K562 (cell line): Measurements from ENCODE around the gene LTA. TPM values are rescaled to one million over a fixed set of nuclear protein-coding genes. Genes with fewer than 3 reads are reported as not detected.

Source experiments
- ATAC-seq: fragments of 200-7000 bp; cut with Tn5 transposase; 3 replicates; pipeline ENCODE4 v1.9.1; 2020; ENCODE audit warnings: moderate library complexity
- BruUV-seq: library from RNA; stranded (reverse); fragments of 400-500 nt; replicated peaks from 2 replicates; lab custom pipeline; 2021; lab: Mats Ljungman, UMichigan
- CTCF ChIA-PET: fragments of 300-600 bp; formaldehyde crosslinking; extraction: SDS; loops from one replicate; lab custom pipeline; 2021; ENCODE audit warnings: low intra/inter-chr PET ratio; lab: Yijun Ruan, JAX
- POLR2A ChIA-PET: fragments of 300-600, 350-650 bp; sonication (Branson Sonifier 250); formaldehyde crosslinking; extraction: SDS; loops from one replicate; lab custom pipeline; 2021; ENCODE audit warnings: antibody characterized with exemption, inconsistent platforms; lab: Yijun Ruan, JAX
- DNase-seq, 4 experiments: peaks; one replicate each; pipeline versions ENCODE4 v3.0.0 to v3.0.0-alpha.2; 2011 to 2018; ENCODE audit warnings: low spot score in 3 of 4, mixed read lengths in 3 of 4; ENCODE audit errors: extremely low read depth in 1 of 4
- FAIRE-seq: peaks from 2 replicates; lab custom pipeline; 2011; peaks lifted over from hg19 to GRCh38; lab: Jason Lieb, UNC
- H2AFZ ChIP-seq: 2 replicates; pipeline ENCODE4 v1.6.0; 2011; ENCODE audit warnings: low read depth, low read length, control low read depth, inconsistent platforms
- H3K27ac ChIP-seq: fragments of 200-600 bp; 3 replicates; pipeline ENCODE4 v1.8.0; 2011; ENCODE audit warnings: low read depth, mild to moderate bottlenecking, control low read depth, inconsistent platforms, low read length, moderate library complexity, mixed read lengths; ENCODE audit errors: extremely low read depth
- H3K27me3 ChIP-seq, 2 experiments: fragments of 300-600 bp in 1 of 2; 2 replicates in 1 of 2; 3 replicates in 1 of 2; pipeline versions ENCODE4 v1.6.0 to v1.8.0; 2011; ENCODE audit warnings: inconsistent platforms in 2 of 2, low read length in 2 of 2, mild to moderate bottlenecking in 1 of 2, mixed read lengths in 1 of 2, moderate library complexity in 1 of 2; ENCODE audit not compliant: control insufficient read depth in 2 of 2, insufficient read depth in 2 of 2
- H3K36me3 ChIP-seq: fragments of 300-600 bp; 3 replicates; pipeline ENCODE4 v1.8.0; 2011; ENCODE audit warnings: mild to moderate bottlenecking, low read length, inconsistent platforms; ENCODE audit not compliant: control insufficient read depth, insufficient read depth
- H3K4me1 ChIP-seq, 2 experiments: fragments of 200-600 bp in 1 of 2; replicated peaks in 1 of 2; 2 replicates in 1 of 2; 3 replicates in 1 of 2; pipeline versions ENCODE4 v1.5.1 to v1.8.0; 2011; ENCODE audit warnings: inconsistent platforms in 2 of 2, low read length in 2 of 2, mild to moderate bottlenecking in 1 of 2, mixed read lengths in 1 of 2, moderate library complexity in 1 of 2; ENCODE audit not compliant: control insufficient read depth in 2 of 2, insufficient read depth in 2 of 2
- H3K4me2 ChIP-seq: 2 replicates; pipeline ENCODE4 v1.6.1; 2011; ENCODE audit warnings: low read length, control low read depth, inconsistent platforms, mixed read lengths; ENCODE audit not compliant: insufficient read depth
- H3K4me3 ChIP-seq: fragments of 200-600 bp; sonication (generic), shearing (Covaris generic); 2 replicates; pipeline ENCODE4 v1.5.1; 2016; ENCODE audit warnings: control low read depth, inconsistent platforms
- H3K79me2 ChIP-seq: fragments of 200-600 bp; 3 replicates; pipeline ENCODE4 v1.8.0; 2011; ENCODE audit warnings: low read length, inconsistent platforms; ENCODE audit not compliant: control insufficient read depth, insufficient read depth
- H3K9ac ChIP-seq, 2 experiments: 2 replicates each; pipeline versions ENCODE4 v1.6.0 to v1.6.1; 2011; ENCODE audit warnings: low read depth in 2 of 2, low read length in 2 of 2, control low read depth in 1 of 2, inconsistent platforms in 1 of 2, mild to moderate bottlenecking in 1 of 2, mixed read lengths in 1 of 2; ENCODE audit not compliant: insufficient read depth in 1 of 2
- H3K9me1 ChIP-seq: one replicate; pipeline ENCODE4 v1.6.0; 2011; ENCODE audit warnings: inconsistent platforms, mild to moderate bottlenecking, low read length, moderate library complexity; ENCODE audit not compliant: control insufficient read depth, insufficient read depth
- H3K9me3 ChIP-seq: replicated peaks from 2 replicates; pipeline ENCODE4 v1.5.1; 2011; ENCODE audit warnings: low read depth, low read length, inconsistent platforms; ENCODE audit not compliant: control insufficient read depth, insufficient read depth
- H4K20me1 ChIP-seq: replicated peaks from 2 replicates; pipeline ENCODE4 v1.6.1; 2011; ENCODE audit warnings: low read length, inconsistent platforms, mixed read lengths; ENCODE audit not compliant: control insufficient read depth, insufficient read depth
- ATF6 ChIP-seq: sonication (generic); formaldehyde crosslinking; IDR thresholded peaks from 2 replicates; pipeline ENCODE4 v1.4.0; 2020; ENCODE audit warnings: mild to moderate bottlenecking, missing genetic modification reagents
- BCLAF1 ChIP-seq, 2 experiments: fragments of 450-650 bp in 1 of 2; IDR thresholded peaks; 2 replicates each; pipeline ENCODE4 v1.6.1; 2011 to 2017; ENCODE audit warnings: low read depth in 2 of 2, antibody characterized with exemption in 1 of 2, borderline replicate concordance in 1 of 2, low read length in 1 of 2, mild to moderate bottlenecking in 1 of 2, mixed read lengths in 1 of 2; ENCODE audit not compliant: control insufficient read depth in 1 of 2
- ESRRA ChIP-seq: fragments of 450-650 bp; IDR thresholded peaks from 2 replicates; pipeline ENCODE4 v1.6.1; 2014; ENCODE audit warnings: low read depth, mild to moderate bottlenecking, moderate library complexity, borderline replicate concordance
- LARP7 ChIP-seq: fragments of 450-650 bp; IDR thresholded peaks from 2 replicates; pipeline ENCODE4 v1.6.1; 2016
- POLR2A ChIP-seq: fragments of 450-650 bp; conservative IDR thresholded peaks from 2 replicates; pipeline ENCODE4 v1.6.1; 2016
- POLR2B ChIP-seq: fragments of 450-650 bp; IDR thresholded peaks from 2 replicates; pipeline ENCODE4 v1.6.1; 2018; ENCODE audit warnings: low read depth; ENCODE audit not compliant: partially characterized antibody
- SUPT5H ChIP-seq: fragments of 450-650 bp; IDR thresholded peaks from 2 replicates; pipeline ENCODE4 v1.6.1; 2016
- VEZF1 ChIP-seq: fragments of 200-800 bp; sonication (Bioruptor generic); IDR thresholded peaks from 2 replicates; pipeline ENCODE4 v1.6.1; 2017; ENCODE audit warnings: missing genetic modification characterization, missing compliant biosample characterization
- ZNF197 ChIP-seq: fragments of 200-800 bp; sonication (Bioruptor generic); IDR thresholded peaks from 2 replicates; pipeline ENCODE4 v1.6.1; 2016; ENCODE audit warnings: low read depth, missing genetic modification characterization, missing compliant biosample characterization
- WGBS: fragments of 100-300 bp; shearing (Covaris generic); methylation state at CpG from one replicate; pipeline ENCODE4 v1.1.6; 2016; ENCODE audit warnings: low coverage, mixed read lengths; ENCODE audit not compliant: insufficient coverage; ENCODE audit errors: missing lambda C conversion rate; 5-methylcytosine and 5-hydroxymethylcytosine counted together
- in situ Hi-C: fragments of 300-500 bp; cut with MboI; formaldehyde crosslinking; loops from 4 replicates; pipeline ENCODE4 v1.15.0; 2018; ENCODE audit warnings: inconsistent platforms, mixed read lengths
- intact Hi-C: fragments of 100-400 bp; cut with micrococcal nuclease; formaldehyde crosslinking; loops from 2 replicates; pipeline ENCODE4 v1.14.2; 2022
- polyA plus RNA-seq, 8 experiments: library from polyadenylated mRNA; depleted of rRNA in 4 of 8; stranded (reverse) in 5 of 8; unstranded in 3 of 8; fragments of >200 nt; fragmentation: Nextera tagmentation in 2 of 8; fragmentation: Illumina TruSeq in 1 of 8; extraction: Ambion mirVana in 2 of 8; extraction: Trizol in 1 of 8; gene quantifications; 2 replicates each; pipeline versions ENCODE4 v1.2.1 to v1.2.3, GENCODE V29; 2011 to 2014; ENCODE audit warnings: inconsistent platforms in 1 of 8, missing spikeins in 1 of 8
- total RNA-seq, 7 experiments: library from RNA; depleted of rRNA in 6 of 7; stranded (reverse); fragments of >200 nt in 6 of 7; fragmentation: Illumina TruSeq in 2 of 7; extraction: Trizol in 2 of 7; gene quantifications; 2 replicates each; pipeline versions ENCODE4 v1.2.1 to v1.2.3, GENCODE V29; 2011 to 2021; ENCODE audit warnings: low replicate concordance in 1 of 7
- TF ChIP-seq, protein P1 (sequence below), 3 experiments: fragments of 200-800 bp in 1 of 3; sonication (Bioruptor generic) in 1 of 3; sonication (generic) in 1 of 3; formaldehyde crosslinking in 1 of 3; IDR thresholded peaks; 2 replicates each; pipeline versions ENCODE4 v1.6.1 to v1.8.0; 2016 to 2022; ENCODE audit warnings: mild to moderate bottlenecking in 2 of 3, missing compliant biosample characterization in 2 of 3, missing genetic modification characterization in 2 of 3, missing genetic modification reagents in 1 of 3

The LTA gene
- total and polyA plus RNA-seq, 9 of the 15 experiments (the other 6 are each of a cell fraction or from before 2014, with no cell fraction given): 0.80 TPM; not detected in 8

DNA sequence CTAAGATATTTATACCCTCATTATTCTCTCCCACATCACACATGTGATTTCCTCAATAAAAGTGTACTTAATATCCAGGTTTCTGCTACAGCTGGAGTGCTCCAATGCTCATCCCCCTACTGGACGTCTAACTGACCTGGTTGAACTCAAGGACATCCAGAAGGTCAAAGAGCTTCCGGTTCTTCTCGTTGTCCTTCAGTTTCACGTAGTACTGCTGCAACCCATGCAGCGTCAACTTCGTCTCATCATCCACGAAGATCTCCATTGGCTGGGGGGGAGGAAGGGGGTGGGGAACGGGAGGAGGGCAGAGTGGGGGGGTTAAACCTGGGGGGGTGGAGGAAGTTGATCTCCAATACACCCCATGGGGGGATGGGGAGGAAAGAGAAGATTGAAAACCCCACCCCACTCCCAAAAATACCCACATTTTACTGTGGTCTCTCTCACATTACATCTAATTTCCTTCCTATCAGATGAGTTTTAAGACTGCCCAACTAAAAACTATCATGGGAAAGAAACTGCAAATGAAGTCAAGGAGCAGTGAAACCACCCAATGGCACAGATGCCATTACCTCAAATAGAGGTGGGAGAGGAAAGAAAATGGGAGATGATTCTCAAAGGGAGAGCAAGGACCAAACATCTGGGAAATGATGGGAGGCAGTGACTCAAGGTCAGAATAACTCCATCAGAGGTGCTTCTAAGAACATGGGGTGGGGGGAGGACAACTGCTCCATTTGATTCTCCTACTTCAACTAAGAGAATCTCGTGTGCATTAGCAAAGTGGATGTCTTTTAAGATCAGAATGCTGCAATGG, 39.2 kb upstream of the LTA start:
- H2AFZ ChIP-seq: no peak overlapping the region
- 68% methylated on average over 6 of the region's 9 CpGs for WGBS
- H3K4me2 ChIP-seq: no peak overlapping the region
- H3K9ac ChIP-seq: no peak overlapping the region
- ChIA-PET POLR2A (interaction anchor here (0.6 to 6.3 kb wide), 14 partner anchors 7 to 1221 kb away, joined by 3 to 107 read pairs (median 4); partner anchors contain the start of genes ATP6V1G2, DDX39B, MICB and NCR3), CTCF (no interaction called here)
- peak overlapping the region; percentile 9; the same call in 1 of the 3 replicates for H3K27ac ChIP-seq
- peaks cover 0 to 17% of the 10 kb centered on the region in 2 experiments; a peak in 3 of 5 replicates for H3K4me1 ChIP-seq
- ATAC-seq (no peak), DNase-seq (peak in 1 of 4 experiments; percentile 54), FAIRE-seq (peak; percentile 58)
- H3K36me3 ChIP-seq: peaks cover 84% of the 10 kb centered on the region
- in situ Hi-C loops: loop anchor here (5.0 to 25.0 kb wide), 2 partner anchors 36 to 1429 kb away; partner anchors contain the start of genes BRD2, HLA-DMA and MICB
- H3K79me2 ChIP-seq: peaks cover 47% of the 10 kb centered on the region
- intact Hi-C loops: no loop called here
- H3K9me1 ChIP-seq: peaks cover 6% of the 10 kb centered on the region
- BruUV-seq: no TSS peak
- H3K4me3 ChIP-seq: no peak overlapping the region
- no peaks in the 10 kb centered on the region for H3K27me3 ChIP-seq
- H4K20me1 ChIP-seq: peaks cover 43% of the 10 kb centered on the region
- H3K9me3 ChIP-seq: no peaks in the 10 kb centered on the region
- TF ChIP-seq BCLAF1 (IDR thresholded peaks at IDR 0.05; ENCODE audit: borderline replicate concordance in 1 of 2, control insufficient read depth in 1 of 2, low read depth in 2 of 2, low read length in 1 of 2): 0 out of 4 replicates have a peak, but pooled peaks of 1 of the 2 experiments have one; percentile 23
- peak; percentile 54; the same call in 1 of the 2 replicates for TF ChIP-seq VEZF1 (CRISPR knock-in tag)
- TF ChIP-seq POLR2A: peak; percentile 23
- peak; percentile 90; the same call in 1 of the 2 replicates for TF ChIP-seq ESRRA
- peak; percentile 41; the same call in 1 of the 2 replicates for TF ChIP-seq SUPT5H
- TF ChIP-seq ZNF197: no peak
- no peak for TF ChIP-seq LARP7
- TF ChIP-seq, protein P1, sequence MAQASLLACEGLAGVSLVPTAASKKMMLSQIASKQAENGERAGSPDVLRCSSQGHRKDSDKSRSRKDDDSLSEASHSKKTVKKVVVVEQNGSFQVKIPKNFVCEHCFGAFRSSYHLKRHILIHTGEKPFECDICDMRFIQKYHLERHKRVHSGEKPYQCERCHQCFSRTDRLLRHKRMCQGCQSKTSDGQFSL (CRISPR knock-in tag; IDR thresholded peaks at IDR 0.05): no peak
- TF ChIP-seq, protein P1 (tag; IDR thresholded peaks at IDR 0.05): peak in 1 of 2 experiments; percentile 76; a peak in 2 of 4 replicates
- no peak for TF ChIP-seq ATF6 (CRISPR knock-in tag)
- peak; percentile 28 for TF ChIP-seq POLR2B
